Natural killer cell treated with Interleukin-12 subunit alpha and Interleukin-12 subunit beta and Interleukin-15 and Interleukin-18, amount 100 ng/mL, for 72 hours (primary cell): Measurements from ENCODE around the gene ENAH. TPM values are rescaled to one million over a fixed set of nuclear protein-coding genes. Genes with fewer than 3 reads are reported as not detected.
"Not testable (repeated sequence)": the region's sequence is repeated elsewhere in the genome, so short reads cannot be mapped to it uniquely, and the experiment has no call there.

Experiments used
- ATAC-seq, 2 donors: fragments of 150-1000 bp; cut with Tn5 transposase in 1 of 2; sonication (Bioruptor Pico), chemical (Tn5 transposase) in 1 of 2; 2 replicates each; pipeline ENCODE4 v1.10.0; 2021
- DNase-seq: peaks from one replicate; pipeline ENCODE4 v3.0.0; 2022; ENCODE audit warnings: low spot score
- H3K27ac Mint-ChIP-seq, 2 donors: 1 replicate in 1 of 2; 2 replicates in 1 of 2; pipeline ENCODE4 v1.8.0; 2022; ENCODE audit warnings: mixed read lengths in 2 of 2, mild to moderate bottlenecking in 1 of 2, moderate library complexity in 1 of 2
- H3K27me3 Mint-ChIP-seq, 2 donors: 1 replicate in 1 of 2; 2 replicates in 1 of 2; pipeline ENCODE4 v1.8.0; 2022; ENCODE audit warnings: mixed read lengths in 2 of 2
- H3K36me3 Mint-ChIP-seq: one replicate; pipeline ENCODE4 v1.8.0; 2022; ENCODE audit warnings: mixed read lengths
- H3K4me1 Mint-ChIP-seq, 2 donors: 1 replicate in 1 of 2; 2 replicates in 1 of 2; pipeline ENCODE4 v1.8.0; 2022; ENCODE audit warnings: low read depth in 2 of 2, mixed read lengths in 2 of 2, mild to moderate bottlenecking in 1 of 2
- H3K4me3 Mint-ChIP-seq: one replicate; pipeline ENCODE4 v1.8.0; 2022; ENCODE audit warnings: mixed read lengths
- H3K9me3 Mint-ChIP-seq: 2 replicates; pipeline ENCODE4 v1.8.0; 2022; ENCODE audit warnings: mixed read lengths
- total RNA-seq, 2 donors: library from RNA; stranded (reverse); gene quantifications; one replicate each; pipeline ENCODE4 v1.2.3, GENCODE V29; 2022

Gene ENAH
- total RNA-seq, 2 donors from 2014 or later, result 0.52 TPM; not detected in 1

- Mint-ChIP-seq H3K27me3 (no peaks in the 10 kb centered on the region), H3K27ac (no peak overlapping the region), H3K36me3 (no peaks in the 10 kb centered on the region), H3K4me1 (peaks cover 14 to 17% of the 10 kb centered on the region in 2 donors), H3K9me3 (no peaks in the 10 kb centered on the region), H3K4me3 (no peak overlapping the region)
- no peak for ATAC-seq
- DNase-seq, result no peak
Observed at GRCh38 chr1:225481738-225482137, 171.2 kb downstream of the ENAH start.

DNA sequence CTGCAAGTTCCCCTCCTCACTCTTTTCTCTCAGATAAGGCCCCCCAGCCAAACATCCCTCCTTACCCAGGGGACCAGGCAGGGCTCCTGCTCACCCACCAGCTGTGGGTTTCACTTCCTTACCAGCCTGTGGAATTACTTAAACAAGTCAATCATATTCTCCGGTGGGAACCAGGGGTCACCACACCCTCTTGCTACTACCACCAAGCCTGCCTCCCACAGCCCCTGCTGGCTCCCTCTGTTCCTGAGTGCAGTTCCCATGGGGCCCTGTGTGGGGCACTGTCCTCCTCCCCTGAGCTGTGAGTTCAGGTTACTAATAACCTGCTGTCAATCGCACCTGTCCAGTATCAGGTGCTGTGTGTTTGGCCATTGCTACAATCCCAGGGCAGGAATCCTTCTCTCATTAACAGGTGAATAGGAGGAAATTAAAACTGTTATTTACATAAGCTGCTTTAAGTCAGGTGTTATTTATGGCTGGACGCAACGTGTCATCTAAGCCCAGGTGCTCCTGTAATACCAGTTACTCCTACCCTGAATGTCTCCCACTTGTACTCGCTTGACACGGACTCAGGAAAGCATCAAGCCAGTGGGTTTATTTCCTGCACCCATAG lies 172.0 kb downstream of the ENAH start:
- H3K9me3 Mint-ChIP-seq, result no peaks in the 10 kb centered on the region
- H3K36me3 Mint-ChIP-seq, result no peaks in the 10 kb centered on the region
- H3K4me3 Mint-ChIP-seq, result no peak overlapping the region
- peaks cover 20 to 21% of the 10 kb centered on the region in 2 donors for H3K4me1 Mint-ChIP-seq
- no peak overlapping the region for H3K27ac Mint-ChIP-seq
- ATAC-seq (peak; percentile 50 to 58), DNase-seq (no peak)
- no peaks in the 10 kb centered on the region for H3K27me3 Mint-ChIP-seq

- H3K27ac Mint-ChIP-seq, result no peak overlapping the region
- H3K36me3 Mint-ChIP-seq, result no peaks in the 10 kb centered on the region
- DNase-seq (no peak), ATAC-seq (no peak)
- no peak overlapping the region for H3K4me3 Mint-ChIP-seq
- H3K4me1 Mint-ChIP-seq, result peaks cover 20 to 21% of the 10 kb centered on the region in 2 donors
- H3K9me3 Mint-ChIP-seq, result no peaks in the 10 kb centered on the region
- no peaks in the 10 kb centered on the region for H3K27me3 Mint-ChIP-seq
Observed at GRCh38 chr1:225479996-225480720, 172.8 kb downstream of the ENAH start.

DNA sequence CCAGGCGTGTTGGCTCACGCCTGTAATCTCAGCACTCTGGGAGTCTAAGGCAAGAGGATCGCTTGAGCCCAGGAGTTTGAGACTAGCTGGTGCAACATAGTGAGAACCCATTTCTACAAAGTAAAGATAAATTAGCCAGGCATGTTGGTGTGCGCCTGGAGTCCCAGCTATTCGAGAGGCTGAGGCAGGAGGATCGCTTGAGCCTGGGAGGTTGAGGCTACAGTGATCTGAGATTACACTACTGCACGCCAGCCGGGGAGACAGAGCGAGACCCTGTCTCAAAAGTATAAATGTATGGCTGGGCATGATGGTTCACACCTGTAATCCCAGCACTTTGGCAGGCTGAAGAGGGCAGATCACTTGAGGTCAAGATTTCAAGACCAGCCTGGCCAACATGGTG lies 173.6 kb downstream of the ENAH start:
- ATAC-seq (no peak), DNase-seq (no peak)
- H3K27me3 Mint-ChIP-seq, result no peaks in the 10 kb centered on the region
- H3K4me3 Mint-ChIP-seq, result no peak overlapping the region
- no peaks in the 10 kb centered on the region for H3K36me3 Mint-ChIP-seq
- no peak overlapping the region for H3K27ac Mint-ChIP-seq
- peaks cover 24 to 25% of the 10 kb centered on the region in 2 donors for H3K4me1 Mint-ChIP-seq
- H3K9me3 Mint-ChIP-seq, result no peaks in the 10 kb centered on the region

GRCh38 chr1:225477296-225477911 lies 175.5 kb downstream of the ENAH start:
- Mint-ChIP-seq H3K27me3 (no peaks in the 10 kb centered on the region), H3K36me3 (no peaks in the 10 kb centered on the region), H3K4me1 (peaks cover 33 to 35% of the 10 kb centered on the region in 2 donors), H3K27ac (peak overlapping the region; percentile 81 to 88), H3K4me3 (peak overlapping the region; percentile 66), H3K9me3 (no peaks in the 10 kb centered on the region)
- DNase-seq (no peak), ATAC-seq (no peak)

DNA sequence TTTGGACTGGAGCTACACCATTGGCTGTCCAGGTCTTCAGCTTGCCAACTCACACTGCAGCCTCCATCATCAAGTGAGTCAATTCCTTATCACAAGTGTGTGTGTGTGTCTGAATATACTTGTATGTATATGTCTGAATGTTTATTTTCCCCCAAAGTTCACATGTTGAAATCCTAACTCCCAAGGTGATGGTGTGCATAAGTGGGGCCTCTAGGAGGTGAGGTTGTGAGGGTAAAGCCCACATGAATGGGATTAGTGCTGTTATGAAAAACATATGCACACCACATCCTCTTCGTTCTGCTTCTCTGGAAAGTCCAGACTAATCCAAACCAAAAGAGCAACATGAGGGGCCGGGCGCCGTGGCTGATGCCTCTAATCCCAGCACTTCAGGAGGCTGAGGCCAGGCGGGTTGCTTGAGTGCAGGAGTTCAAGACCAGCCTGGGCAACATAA lies 176.4 kb downstream of the ENAH start:
- Mint-ChIP-seq H3K27me3 (no peaks in the 10 kb centered on the region), H3K36me3 (no peaks in the 10 kb centered on the region), H3K4me3 (no peak overlapping the region), H3K9me3 (no peaks in the 10 kb centered on the region), H3K27ac (peak overlapping the region in 1 of 2 donors; percentile 48), H3K4me1 (peaks cover 33 to 35% of the 10 kb centered on the region in 2 donors)
- no peak for DNase-seq
- ATAC-seq, result no peak

- no peaks in the 10 kb centered on the region for H3K36me3 Mint-ChIP-seq
- peak overlapping the region in 1 of 2 donors; percentile 48 for H3K27ac Mint-ChIP-seq
- ATAC-seq (no peak), DNase-seq (no peak)
- no peak overlapping the region for H3K4me3 Mint-ChIP-seq
- H3K27me3 Mint-ChIP-seq, result no peaks in the 10 kb centered on the region
- H3K9me3 Mint-ChIP-seq, result no peaks in the 10 kb centered on the region
- H3K4me1 Mint-ChIP-seq, result peaks cover 33 to 35% of the 10 kb centered on the region in 2 donors
Observed at GRCh38 chr1:225476100-225476511, 176.8 kb downstream of the ENAH start.

DNA sequence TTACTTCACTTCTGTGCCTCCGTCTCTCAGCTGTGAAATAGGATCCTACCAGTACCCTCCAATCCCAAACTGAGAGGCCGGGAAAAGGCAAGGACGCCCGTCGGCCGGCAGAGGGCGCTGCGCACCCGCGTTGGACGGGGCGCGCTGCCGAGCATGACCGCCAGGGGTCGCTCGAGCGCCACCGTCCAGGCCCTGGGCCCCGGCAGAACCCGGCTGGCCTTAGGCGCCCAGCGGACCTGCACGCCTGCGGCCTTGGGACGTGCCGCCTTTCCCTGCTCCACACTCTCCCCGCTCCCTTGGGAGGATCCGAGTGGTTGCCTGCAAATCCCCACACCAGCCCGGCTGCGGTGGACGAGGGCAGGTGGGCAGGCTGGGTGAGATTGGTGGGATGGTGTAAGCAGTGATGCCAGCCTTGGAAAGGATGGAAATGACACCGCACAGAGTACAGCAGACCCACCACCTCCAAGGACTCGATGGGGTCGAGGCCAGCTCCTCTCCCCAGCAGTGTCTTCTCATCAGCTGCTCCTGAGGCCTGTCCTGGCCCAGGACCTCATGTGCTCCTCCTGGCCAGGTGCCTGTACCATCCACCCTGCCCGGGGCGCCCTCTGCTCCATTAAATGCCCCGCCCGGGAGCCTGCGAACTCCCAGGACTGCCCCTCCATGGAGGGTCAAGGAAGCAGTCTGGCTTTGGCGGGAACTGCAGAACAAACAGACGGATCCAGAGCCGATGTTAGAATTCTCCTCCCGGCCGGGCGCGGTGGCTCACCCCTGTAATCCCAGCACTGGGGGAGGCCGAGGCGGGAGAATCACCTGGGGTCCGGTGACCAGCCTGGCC lies 177.7 kb downstream of the ENAH start:
- peak; percentile 87 to 90 for ATAC-seq
- H3K4me3 Mint-ChIP-seq, result no peak overlapping the region
- H3K9me3 Mint-ChIP-seq, result no peaks in the 10 kb centered on the region
- no peak for DNase-seq
- H3K27ac Mint-ChIP-seq, result no peak overlapping the region
- no peaks in the 10 kb centered on the region for H3K36me3 Mint-ChIP-seq
- H3K27me3 Mint-ChIP-seq, result no peaks in the 10 kb centered on the region
- peaks cover 33 to 35% of the 10 kb centered on the region in 2 donors for H3K4me1 Mint-ChIP-seq

GRCh38 chr1:225474439-225474985 lies 178.4 kb downstream of the ENAH start:
- peaks cover 33 to 35% of the 10 kb centered on the region in 2 donors for H3K4me1 Mint-ChIP-seq

DNA sequence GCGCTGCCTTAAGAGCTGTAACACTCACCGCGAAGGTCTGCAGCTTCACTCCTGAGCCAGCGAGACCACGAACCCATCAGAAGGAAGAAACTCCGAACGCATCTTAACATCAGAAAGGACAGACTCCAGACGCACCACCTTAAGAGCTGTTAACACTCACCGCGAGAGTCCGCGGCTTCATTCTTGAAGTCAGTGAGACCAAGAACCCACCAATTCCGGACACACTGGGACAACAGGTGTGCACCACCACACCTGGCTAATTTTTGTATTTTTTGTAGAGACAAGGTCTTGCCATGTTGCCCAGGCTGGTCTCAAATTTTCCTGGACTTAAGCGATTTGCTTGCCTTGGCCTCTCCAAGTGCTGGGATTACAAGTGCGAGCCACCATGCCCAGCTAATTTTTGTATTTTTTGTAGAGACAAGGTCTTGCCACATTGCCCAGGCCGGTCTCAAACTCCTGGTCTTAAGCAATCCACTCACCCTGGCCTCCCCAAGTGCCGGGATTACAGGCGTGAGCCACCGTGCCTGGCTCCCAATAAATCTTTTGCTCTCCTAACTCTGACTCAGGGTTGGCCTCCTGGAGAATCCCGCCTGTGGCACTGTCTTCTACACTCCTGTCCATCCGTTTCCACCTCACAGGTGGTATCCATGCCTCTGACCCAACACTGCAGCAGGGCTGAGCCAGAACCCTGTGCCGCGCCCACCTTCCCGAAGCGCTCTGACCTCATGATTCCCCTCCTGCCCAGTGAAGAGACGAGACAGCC lies 179.1 kb downstream of the ENAH start:
- ATAC-seq, H3K4me3 Mint-ChIP-seq, H3K9me3 Mint-ChIP-seq, DNase-seq, H3K27me3 Mint-ChIP-seq, H3K36me3 Mint-ChIP-seq: not testable (repeated sequence)
- peak overlapping the region; percentile 12 to 48 for H3K27ac Mint-ChIP-seq
- peaks cover 35 to 36% of the 10 kb centered on the region in 2 donors for H3K4me1 Mint-ChIP-seq

More at GRCh38 chr1:225474439-225474985, 178.4 kb downstream of the ENAH start:
- H3K9me3 Mint-ChIP-seq, result no peaks in the 10 kb centered on the region
- H3K27ac Mint-ChIP-seq, result no peak overlapping the region
- H3K36me3 Mint-ChIP-seq, result no peaks in the 10 kb centered on the region
- no peaks in the 10 kb centered on the region for H3K27me3 Mint-ChIP-seq
- DNase-seq (no peak), ATAC-seq (no peak)
- H3K4me3 Mint-ChIP-seq, result no peak overlapping the region

GRCh38 chr1:225473266-225473665 lies 179.7 kb downstream of the ENAH start:
- not testable (repeated sequence) for DNase-seq, H3K36me3 Mint-ChIP-seq, H3K9me3 Mint-ChIP-seq, H3K4me3 Mint-ChIP-seq, H3K27me3 Mint-ChIP-seq, ATAC-seq
- H3K27ac Mint-ChIP-seq, result peak overlapping the region; percentile 12 to 48
- peaks cover 39 to 40% of the 10 kb centered on the region in 2 donors for H3K4me1 Mint-ChIP-seq

DNA sequence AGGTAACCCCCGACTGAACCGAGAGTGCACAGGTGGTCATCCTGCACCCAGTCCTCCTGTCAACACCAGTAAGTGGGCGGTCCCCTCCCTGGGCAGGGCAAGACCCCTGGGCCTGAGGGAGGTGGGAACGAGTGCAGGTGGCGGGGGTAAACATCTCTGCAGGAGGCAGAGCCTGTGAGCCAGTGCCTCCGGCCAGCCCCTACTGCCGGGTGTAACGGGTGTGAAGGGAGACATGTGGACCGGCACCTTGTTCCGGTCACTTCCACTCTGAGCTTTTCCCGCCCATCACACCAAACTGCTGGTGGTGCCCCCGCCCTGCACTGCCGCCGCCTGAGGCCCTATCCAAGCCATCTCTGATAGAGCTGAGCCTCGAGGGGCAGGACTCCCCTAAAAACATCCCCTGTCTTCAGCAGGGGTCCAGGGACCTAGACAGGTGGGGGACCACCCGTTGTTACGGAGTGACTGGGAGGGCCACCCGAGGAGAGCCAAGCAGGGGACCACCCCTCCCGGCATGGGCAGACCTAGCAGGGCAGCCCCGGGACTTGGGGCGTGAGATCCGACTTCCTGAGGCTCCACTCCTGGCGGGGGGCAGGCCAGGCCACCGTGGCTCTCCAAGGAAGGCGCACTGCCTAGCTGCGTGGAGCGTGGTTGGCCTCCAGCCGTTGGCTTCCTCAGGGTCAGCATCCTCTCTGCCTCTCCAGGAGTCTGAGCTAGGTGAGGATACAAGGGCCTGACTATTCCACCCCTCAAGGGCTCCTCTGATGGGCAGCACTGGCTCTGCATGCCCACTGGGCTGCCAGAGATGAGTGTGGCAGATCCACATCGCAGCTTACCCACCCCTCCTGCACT lies 181.2 kb downstream of the ENAH start:
- no peak for DNase-seq

More for the DNA sequence above, 181.2 kb downstream of the ENAH start:
- ATAC-seq, result no peak
- Mint-ChIP-seq H3K4me1 (peaks cover 35 to 39% of the 10 kb centered on the region in 2 donors), H3K27ac (no peak overlapping the region), H3K4me3 (no peak overlapping the region), H3K27me3 (no peaks in the 10 kb centered on the region), H3K36me3 (no peaks in the 10 kb centered on the region), H3K9me3 (no peaks in the 10 kb centered on the region)
